Kidney (tissue), 14 donors: ENCODE measurements around the gene PPOX. TPM values are rescaled to one million over a fixed set of nuclear protein-coding genes. Genes with fewer than 3 reads are reported as not detected.

Experiments
- DNase-seq, 5 donors: peaks; one replicate each; pipeline ENCODE4 v3.0.0-alpha.2; 2013 to 2020
- FAIRE-seq: peaks from 2 replicates; lab custom pipeline; 2012; peaks lifted over from hg19 to GRCh38; lab: Jason Lieb, UNC
- H3K27ac ChIP-seq, 2 donors: one replicate each; pipeline ENCODE4 v1.7.0; 2013; ENCODE audit warnings: low read depth in 2 of 2, low read length in 2 of 2, inconsistent platforms in 1 of 2
- H3K27me3 ChIP-seq: one replicate; pipeline ENCODE4 v1.7.1; 2013; ENCODE audit warnings: low read length, inconsistent platforms; ENCODE audit not compliant: control insufficient read depth, insufficient read depth
- H3K36me3 ChIP-seq, 3 donors: one replicate each; pipeline versions ENCODE4 v1.7.0 to v1.7.1; 2013; ENCODE audit warnings: low read length in 3 of 3, control low read depth in 1 of 3, inconsistent platforms in 1 of 3; ENCODE audit not compliant: insufficient read depth in 3 of 3, control insufficient read depth in 2 of 3
- H3K4me1 ChIP-seq, 3 donors: one replicate each; pipeline versions ENCODE4 v1.7.0 to v1.7.1; 2013; ENCODE audit warnings: low read length in 3 of 3, inconsistent platforms in 1 of 3, low read depth in 1 of 3; ENCODE audit not compliant: control insufficient read depth in 2 of 3, insufficient read depth in 2 of 3
- H3K4me3 ChIP-seq, 3 donors: one replicate each; pipeline versions ENCODE4 v1.7.0 to v1.8.1; 2013; ENCODE audit warnings: low read length in 3 of 3, control low read depth in 1 of 3, inconsistent platforms in 1 of 3
- H3K9ac ChIP-seq, 3 donors: one replicate each; pipeline versions ENCODE4 v1.7.0 to v1.7.1; 2013; ENCODE audit warnings: low read length in 3 of 3, control low read depth in 1 of 3, inconsistent platforms in 1 of 3
- H3K9me3 ChIP-seq, 3 donors: one replicate each; pipeline versions ENCODE4 v1.7.0 to v1.7.1; 2013; ENCODE audit warnings: low read length in 3 of 3, control low read depth in 1 of 3, inconsistent platforms in 1 of 3; ENCODE audit not compliant: control insufficient read depth in 2 of 3, insufficient read depth in 1 of 3
- CTCF ChIP-seq: IDR thresholded peaks from 3 replicates; pipeline ENCODE4 v1.5.1; 2012; ENCODE audit warnings: mild to moderate bottlenecking, moderate library complexity, borderline replicate concordance; ENCODE audit not compliant: insufficient read depth; ENCODE audit errors: extremely low read depth
- intact Hi-C: fragments of 100-400 bp; cut with DNase I; formaldehyde crosslinking; loops from one replicate; pipeline ENCODE4 v1.11.1; 2022
- polyA plus RNA-seq: library from polyadenylated mRNA; stranded (reverse); fragments of 350-450 nt; fragmentation: Illumina TruSeq; extraction: RNeasy Lipid Tissue Mini Kit (QIAGEN cat#74804); gene quantifications from one replicate; pipeline ENCODE4 v1.2.3, GENCODE V29; 2014; ENCODE audit warnings: low read depth, low replicate concordance; ENCODE audit not compliant: insufficient read depth
- total RNA-seq: library from RNA; stranded (reverse); fragmentation: NEBNext Ultra II Directional; extraction: Animal tissue kit (Norgen Biotek cat#: 25700); gene quantifications from one replicate; pipeline ENCODE4 v1.2.1, GENCODE V29; 2021
- donor health status: control.
- donor health status: control.
- donor health status: control.
- donor health status: control.
- donor health status: control.
- donor health status: DM: yes; HTN: yes; CAD: no.
- donor health status: Normal renal cell carcinoma (clear cell type).

The PPOX gene
- total and polyA plus RNA-seq, 2 donors from 2014 or later = 23.6 to 29.4 TPM

GRCh38 chr1:161199506-161200139, 33.4 kb downstream of the PPOX start:
- H3K4me1 ChIP-seq = peaks cover 0 to 35% (median 34%) of the 10 kb centered on the region in 3 donors
- DNase-seq (peak in 2 of 5 donors; percentile 29 to 49), FAIRE-seq (no peak)

GRCh38 chr1:161200421-161200991, 34.3 kb downstream of the PPOX start:
- Histone ChIP-seq H3K27me3 (no peaks in the 10 kb centered on the region), H3K4me3 (no peak overlapping the region), H3K9me3 (no peaks in the 10 kb centered on the region), H3K36me3 (peaks cover 0 to 14% (median 3%) of the 10 kb centered on the region in 3 donors), H3K27ac (peak overlapping the region; percentile 99), H3K9ac (peak overlapping the region in 1 of 3 donors; percentile 57), H3K4me1 (peaks cover 0 to 42% (median 37%) of the 10 kb centered on the region in 3 donors)
- intact Hi-C loops = no loop called here
- DNase-seq (peak in 1 of 5 donors; percentile 71), FAIRE-seq (no peak)
- no peak for TF ChIP-seq CTCF

More at GRCh38 chr1:161199506-161200139, 33.4 kb downstream of the PPOX start:
- peak overlapping the region; percentile 99 for H3K27ac ChIP-seq
- peaks cover 0 to 10% (median 0%) of the 10 kb centered on the region in 3 donors for H3K36me3 ChIP-seq
- H3K9ac ChIP-seq = peak overlapping the region in 1 of 3 donors; percentile 21
- no peak for TF ChIP-seq CTCF
- peak overlapping the region in 1 of 3 donors; percentile 3 for H3K4me3 ChIP-seq
- H3K27me3 ChIP-seq = no peaks in the 10 kb centered on the region
- intact Hi-C loops = no loop called here
- H3K9me3 ChIP-seq = no peaks in the 10 kb centered on the region

- Histone ChIP-seq H3K9me3 (no peaks in the 10 kb centered on the region), H3K27ac (peak overlapping the region; percentile 99), H3K4me1 (peaks cover 0 to 42% (median 38%) of the 10 kb centered on the region in 3 donors), H3K9ac (peak overlapping the region in 2 of 3 donors; percentile 74 to 99), H3K36me3 (peaks cover under 1 to 20% (median 3%) of the 10 kb centered on the region in 3 donors), H3K27me3 (no peaks in the 10 kb centered on the region), H3K4me3 (peak overlapping the region in 2 of 3 donors; percentile 67 to 98)
- DNase-seq = peak in 2 of 5 donors; percentile 73 to 88
- intact Hi-C loops = no loop called here
- FAIRE-seq = no peak
- no peak for TF ChIP-seq CTCF
These were observed 35.0 kb downstream of the PPOX start for GRCh38 chr1:161200992-161201835.
